CD4-positive, alpha-beta T cell treated with Interleukin-2 at 100 ng/mL for 4 hours (primary cell): ENCODE data around the gene OR51A7.
"Not testable (repeated sequence)": the region's sequence is repeated elsewhere in the genome, so short reads cannot be mapped to it uniquely, and the experiment has no call there.

ENCODE experiments used
- DNase-seq: peaks from one replicate; pipeline ENCODE4 v3.0.0-alpha.2; 2020; ENCODE audit warnings: low spot score

The OR51A7 gene, protein sequence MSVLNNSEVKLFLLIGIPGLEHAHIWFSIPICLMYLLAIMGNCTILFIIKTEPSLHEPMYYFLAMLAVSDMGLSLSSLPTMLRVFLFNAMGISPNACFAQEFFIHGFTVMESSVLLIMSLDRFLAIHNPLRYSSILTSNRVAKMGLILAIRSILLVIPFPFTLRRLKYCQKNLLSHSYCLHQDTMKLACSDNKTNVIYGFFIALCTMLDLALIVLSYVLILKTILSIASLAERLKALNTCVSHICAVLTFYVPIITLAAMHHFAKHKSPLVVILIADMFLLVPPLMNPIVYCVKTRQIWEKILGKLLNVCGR

DNA sequence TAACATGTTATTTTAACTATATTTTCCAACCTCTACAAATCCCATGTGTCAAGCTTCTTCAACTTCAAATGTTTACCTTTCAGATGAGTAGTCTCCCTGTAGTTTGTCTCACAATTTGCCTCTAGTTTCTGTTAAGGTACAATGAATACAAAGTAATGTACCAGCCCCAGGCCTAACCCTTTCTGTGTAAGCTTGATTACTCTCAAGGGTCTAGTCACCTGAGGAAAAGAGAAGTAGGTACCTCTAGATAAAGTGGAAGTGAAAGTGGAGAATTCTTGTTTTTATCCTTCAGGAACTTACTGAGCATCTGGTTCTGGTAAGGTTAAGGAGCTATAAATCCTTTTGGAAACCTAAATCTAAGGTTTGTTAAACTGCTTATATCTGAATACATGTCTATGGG is at the start of gene OR51A7:
Gene OR51A7, plus strand, starts transcription at position 300 of the 400 bp plus-strand sequence. CDS start 3,587 bp downstream, outside the sequence.
- no peak for DNase-seq

DNA sequence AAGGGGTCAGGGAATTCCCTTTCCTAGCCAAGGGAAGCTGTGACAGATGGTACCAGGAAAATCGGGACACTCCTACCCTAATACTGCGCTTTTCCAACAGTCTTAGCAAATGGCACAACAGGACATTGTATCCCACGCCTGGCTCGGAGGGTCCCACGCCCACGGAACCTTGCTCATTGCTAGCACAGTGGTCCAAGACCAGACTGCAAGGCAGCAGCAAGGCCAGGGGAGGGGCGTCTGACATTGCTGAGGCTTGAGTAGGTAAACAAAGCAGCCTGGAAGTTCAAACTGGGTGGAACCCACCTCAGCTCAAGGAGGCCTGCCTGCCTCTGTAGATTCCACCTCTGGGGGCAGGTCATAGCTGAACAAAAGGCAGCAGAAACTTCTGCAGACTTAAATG is 49.3 kb upstream of the OR51A7 start:
- not testable (repeated sequence) for DNase-seq

DNA sequence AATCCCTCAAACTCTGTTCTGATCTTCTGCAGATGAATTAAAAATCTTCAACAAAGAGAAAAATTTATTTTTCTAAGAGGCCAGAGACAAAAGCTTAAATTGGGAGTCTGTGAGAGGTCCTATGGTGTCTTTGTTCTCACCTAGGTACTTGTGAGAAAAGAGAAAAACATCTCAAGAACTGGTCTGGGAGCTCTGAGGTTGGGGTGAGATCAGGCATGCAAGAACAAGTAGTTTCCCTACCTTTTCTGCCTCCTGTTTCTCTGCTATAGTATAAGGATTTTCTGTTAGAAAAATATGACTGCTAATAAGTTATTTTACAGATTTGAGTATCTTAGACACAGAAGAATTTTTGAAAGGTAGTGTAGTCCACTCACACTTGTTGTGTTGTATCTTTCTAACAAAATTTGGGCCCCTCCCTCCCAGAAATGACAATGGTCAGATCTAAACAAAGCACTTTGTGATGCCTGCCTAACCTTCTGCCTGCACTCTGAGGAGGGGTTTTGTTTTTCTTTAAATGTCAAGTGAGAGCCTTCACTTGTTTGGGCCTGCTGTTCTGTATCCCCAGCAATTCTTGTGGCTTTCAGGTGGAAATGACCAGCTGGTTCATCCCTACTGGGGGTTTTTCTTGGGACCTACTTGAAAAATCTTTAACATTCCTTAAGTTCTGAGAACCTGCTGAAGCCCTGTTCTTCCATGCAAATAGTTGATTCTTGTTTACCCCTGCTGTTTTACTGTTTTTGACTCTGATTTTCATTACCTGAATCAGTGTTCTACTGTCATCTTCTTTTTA is 40.9 kb upstream of the OR51A7 start:
- no peak for DNase-seq

DNA sequence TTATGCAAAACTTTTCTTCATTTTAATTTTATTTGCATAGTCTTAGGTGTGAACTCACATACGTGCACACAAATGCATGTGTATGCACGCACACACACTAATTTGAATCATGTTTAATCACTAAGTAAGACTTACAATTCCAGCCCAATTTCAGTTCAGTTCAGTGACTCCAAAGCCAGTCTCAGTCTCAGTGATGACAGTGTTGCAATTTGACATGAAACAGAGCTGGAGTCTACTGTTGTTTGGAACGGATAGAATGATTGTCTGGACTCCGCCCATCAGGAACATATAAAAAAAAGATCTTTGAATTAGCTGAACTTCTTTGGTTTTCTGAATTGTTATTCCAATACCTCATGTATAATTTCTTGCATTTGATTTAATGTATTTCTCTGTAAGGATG is 39.7 kb upstream of the OR51A7 start:
- DNase-seq, result no peak

DNA sequence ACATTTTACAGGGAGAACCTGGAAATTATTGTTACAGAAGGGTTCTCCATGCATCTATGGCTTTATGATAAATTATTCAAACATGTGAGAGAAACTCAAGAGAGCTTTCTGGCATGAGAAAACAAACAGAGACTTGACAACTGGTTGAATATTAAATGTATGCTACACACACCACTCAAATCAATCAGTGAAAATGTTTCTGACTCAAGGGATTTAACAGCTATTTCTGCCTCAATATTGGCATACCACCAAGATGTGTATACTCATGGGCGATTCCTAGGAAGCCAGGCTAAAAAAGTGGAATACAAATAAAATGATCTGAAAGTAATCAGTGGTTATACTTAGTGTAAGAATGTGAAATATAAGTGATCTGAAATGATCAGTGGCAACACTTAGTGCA is 37.7 kb upstream of the OR51A7 start:
- no peak for DNase-seq

DNA sequence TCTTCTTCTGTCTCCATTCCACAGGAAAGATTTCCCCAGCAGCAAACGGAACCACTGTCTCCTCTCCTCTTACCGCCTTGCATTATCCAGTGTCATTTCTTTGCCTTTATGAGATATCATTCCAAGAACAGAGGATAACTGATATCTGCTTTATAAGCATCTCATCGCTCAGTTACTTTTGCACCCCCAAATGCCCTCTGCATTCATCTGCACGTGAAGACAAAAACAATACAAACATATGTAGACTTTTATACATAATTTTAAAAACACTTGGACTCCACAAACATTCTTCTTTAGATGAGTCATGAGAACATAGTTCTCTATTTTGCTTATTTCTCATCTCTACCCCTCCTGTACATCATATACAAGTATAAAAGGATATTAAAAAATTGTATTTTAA is 22.4 kb upstream of the OR51A7 start:
- DNase-seq, result no peak

DNA sequence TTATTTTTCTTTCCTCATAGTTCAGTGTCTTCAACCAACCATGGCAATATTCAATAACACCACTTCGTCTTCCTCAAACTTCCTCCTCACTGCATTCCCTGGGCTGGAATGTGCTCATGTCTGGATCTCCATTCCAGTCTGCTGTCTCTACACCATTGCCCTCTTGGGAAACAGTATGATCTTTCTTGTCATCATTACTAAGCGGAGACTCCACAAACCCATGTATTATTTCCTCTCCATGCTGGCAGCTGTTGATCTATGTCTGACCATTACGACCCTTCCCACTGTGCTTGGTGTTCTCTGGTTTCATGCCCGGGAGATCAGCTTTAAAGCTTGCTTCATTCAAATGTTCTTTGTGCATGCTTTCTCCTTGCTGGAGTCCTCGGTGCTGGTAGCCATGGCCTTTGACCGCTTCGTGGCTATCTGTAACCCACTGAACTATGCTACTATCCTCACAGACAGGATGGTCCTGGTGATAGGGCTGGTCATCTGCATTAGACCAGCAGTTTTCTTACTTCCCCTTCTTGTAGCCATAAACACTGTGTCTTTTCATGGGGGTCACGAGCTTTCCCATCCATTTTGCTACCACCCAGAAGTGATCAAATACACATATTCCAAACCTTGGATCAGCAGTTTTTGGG is 21.6 kb upstream of the OR51A7 start, which contains the start of gene OR51T1:
Gene OR51T1, plus strand, starts transcription at position 41 of the 641 bp plus-strand sequence. Its CDS starts 0 bp downstream, at position 41.
- no peak for DNase-seq

DNA sequence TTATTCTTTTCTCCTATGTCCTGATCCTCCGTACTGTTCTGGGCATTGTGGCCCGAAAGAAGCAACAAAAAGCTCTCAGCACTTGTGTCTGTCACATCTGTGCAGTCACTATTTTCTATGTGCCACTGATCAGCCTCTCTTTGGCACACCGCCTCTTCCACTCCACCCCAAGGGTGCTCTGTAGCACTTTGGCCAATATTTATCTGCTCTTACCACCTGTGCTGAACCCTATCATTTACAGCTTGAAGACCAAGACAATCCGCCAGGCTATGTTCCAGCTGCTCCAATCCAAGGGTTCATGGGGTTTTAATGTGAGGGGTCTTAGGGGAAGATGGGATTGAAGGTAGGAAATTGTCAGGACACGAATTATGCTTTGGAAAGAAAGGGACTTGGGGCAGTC is 21.0 kb upstream of the OR51A7 start:
- no peak for DNase-seq

DNA sequence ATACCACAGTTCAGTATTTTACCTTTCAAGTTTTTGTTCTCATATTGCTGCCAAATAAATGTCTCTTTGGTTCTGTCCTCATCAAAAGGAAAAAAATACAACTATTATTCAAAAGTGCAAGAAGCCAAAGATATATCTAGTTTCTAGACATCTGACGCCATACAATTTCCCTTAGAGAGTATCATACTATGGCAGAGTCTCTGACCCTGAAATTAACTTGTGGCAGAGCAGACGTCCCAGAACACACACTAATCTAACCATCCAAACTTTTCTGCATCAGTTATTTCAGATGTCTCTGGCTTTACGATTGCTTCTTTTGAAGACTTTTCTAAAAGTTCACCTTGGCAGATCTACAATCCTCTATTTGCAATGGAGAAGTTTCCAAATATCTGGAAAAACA is 19.2 kb upstream of the OR51A7 start:
- DNase-seq, result no peak

DNA sequence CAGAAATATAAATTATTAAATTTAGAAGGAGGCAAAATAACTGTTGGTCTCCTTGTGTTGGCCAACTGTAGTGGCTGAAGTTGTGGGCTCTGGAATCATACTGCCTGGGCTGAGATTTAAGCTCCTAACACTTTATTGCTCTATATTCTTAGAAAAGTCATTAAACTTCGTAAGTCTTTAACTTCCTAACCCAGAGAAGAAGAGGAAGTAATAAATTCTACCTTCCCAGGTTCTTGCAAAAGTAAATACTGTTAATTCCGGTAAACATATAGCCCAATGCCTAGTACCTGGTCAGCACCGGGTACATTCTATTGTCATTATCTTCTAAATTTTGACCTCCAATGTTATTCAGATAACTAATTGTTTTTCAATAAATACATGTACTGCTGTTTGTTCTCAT is 17.4 kb upstream of the OR51A7 start:
- no peak for DNase-seq

DNA sequence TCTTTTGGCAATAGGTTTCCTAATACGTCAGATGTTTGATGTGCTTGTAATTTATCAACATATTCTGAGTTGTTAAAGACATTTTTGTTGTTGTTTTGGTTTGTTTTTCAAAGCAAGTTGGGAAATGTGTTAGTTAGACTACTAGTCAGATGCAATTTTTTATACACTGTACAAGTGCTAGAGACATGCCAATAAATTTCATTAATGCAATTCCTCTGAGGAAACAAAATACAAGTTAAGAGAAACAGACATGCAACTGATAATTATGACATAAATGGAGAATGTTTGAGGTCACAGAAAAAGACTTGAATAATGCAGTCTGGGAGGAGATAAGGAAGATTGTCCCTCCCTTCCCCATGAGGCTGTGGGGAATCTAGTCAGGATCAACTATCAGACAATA is 16.0 kb upstream of the OR51A7 start:
- DNase-seq, result no peak

DNA sequence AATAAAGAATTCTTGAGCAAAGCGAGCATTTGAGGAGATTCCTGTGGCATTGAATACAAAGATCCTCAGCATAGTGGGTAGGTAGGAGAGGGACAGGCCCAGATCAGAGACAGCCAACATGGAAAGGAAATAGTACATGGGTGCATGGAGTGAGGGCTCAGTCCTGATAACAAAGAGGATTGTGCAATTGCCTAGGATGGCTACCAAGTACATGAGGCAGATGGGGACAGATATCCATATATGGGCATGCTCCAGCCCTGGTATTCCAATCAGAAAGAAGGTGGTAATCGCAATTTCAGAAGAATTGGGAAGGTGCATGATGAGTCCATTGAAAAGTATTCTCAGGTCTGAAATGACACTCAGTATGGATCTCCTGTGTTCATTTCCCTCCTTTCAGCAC is 13.3 kb upstream of the OR51A7 start:
- DNase-seq, result no peak

DNA sequence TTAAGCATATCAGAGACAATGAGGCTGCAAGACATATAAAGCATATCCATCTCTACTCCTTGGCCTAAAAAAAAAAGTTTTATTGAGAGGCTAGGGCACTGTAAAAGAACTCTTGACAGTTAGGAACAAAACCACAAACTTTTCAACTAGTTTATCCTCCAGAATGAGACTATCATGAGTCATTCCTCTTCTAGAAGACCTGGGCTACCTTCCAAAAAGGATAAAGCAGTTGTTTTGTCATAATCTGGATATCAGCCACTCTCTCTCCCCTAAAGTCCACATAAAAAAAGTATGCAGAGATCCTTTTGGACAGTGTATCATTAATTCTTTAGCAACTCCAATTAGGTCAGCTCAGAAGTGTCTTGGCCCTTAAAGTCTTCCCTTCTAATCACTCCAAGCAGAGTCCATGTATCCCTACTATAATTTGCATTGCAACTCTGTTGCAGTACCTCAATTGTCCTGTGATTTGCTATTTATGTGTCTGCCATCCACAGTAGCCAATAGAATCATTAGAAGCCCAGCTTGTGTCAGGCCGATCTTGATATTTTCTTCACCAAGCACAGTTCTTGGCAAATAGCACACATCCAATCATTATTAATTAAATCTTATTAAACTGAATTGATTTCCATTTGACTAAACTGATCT is 11.5 kb upstream of the OR51A7 start:
- no peak for DNase-seq

DNA sequence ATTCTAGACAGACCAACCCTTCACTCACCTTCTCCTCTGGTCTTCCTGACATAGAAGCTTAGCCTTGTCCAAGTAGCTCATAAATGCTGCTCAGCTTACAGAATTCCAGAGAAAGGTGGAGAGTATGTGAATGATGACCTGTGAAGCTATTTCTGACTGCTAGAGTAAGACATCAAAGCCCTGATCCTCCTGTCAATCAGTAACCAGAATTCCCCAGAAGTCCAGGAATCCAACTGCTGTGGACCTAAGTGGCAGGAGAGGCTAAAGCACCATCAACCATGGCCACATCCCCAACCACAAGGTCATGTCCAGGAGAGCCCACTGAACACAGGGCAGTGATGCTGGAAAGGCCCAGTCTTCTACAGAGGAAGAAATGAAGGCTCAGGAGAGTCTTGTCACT is 13.0 kb downstream of the OR51A7 start:
- no peak for DNase-seq

DNA sequence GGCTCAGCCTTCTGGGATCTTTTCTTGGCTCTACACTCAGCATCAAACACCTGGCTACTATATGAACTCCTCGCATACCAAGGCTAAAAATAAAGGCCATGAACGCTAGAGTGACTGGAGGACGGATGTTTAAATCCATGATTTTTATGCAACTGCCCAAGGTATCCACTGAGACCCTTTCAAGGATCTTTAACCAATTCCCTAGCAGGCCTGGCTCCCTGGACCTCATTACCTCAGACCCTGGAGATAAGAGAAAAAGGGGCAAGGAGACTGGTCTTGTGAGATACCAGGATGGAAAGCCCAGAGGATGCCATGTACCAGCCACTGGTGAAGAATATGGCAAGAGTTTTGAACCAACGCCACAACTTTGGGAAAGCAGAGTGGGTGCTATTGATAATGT is 15.7 kb downstream of the OR51A7 start, which contains the start of gene OR51G2:
Gene OR51G2, minus strand, starts transcription at position 101 of the 400 bp plus-strand sequence. CDS start 3,687 bp downstream, outside the sequence.
- DNase-seq, result no peak

DNA sequence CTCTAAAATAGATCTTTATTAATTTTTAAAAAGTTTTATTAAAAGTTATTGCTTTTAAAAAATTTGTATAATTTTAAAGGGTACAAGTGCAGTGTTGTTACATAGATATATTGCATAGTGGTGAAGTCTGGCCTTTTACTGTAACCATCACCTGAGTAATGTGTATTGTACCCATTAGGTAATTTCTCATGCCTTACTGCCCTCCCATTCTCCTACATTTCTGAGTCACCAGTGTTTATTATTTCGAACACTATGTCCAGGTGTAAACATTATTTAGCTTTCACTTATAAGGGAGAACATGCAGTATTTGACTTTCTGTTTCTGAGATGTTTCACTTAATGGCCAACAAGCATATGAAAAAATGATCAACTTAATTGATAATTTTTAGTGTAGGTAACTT is 18.2 kb downstream of the OR51A7 start:
- no peak for DNase-seq

DNA sequence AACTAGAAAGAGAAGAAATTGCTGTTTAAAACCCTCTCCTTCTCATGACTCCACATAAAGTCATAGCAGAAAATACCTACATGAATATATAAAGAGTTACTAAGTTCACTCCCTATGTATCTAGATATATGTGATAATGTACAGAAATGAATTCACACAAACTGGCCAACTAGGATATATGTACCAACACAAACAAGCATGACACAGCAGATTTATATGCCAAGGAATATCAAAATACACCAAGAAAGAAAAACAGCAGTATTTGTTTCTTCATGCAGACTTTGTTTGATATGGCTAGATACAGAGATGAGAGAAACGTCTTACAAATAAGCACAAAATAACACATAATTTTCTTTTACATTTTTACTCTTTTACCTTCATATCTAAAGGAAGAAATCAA is 18.7 kb downstream of the OR51A7 start:
- DNase-seq, result no peak

DNA sequence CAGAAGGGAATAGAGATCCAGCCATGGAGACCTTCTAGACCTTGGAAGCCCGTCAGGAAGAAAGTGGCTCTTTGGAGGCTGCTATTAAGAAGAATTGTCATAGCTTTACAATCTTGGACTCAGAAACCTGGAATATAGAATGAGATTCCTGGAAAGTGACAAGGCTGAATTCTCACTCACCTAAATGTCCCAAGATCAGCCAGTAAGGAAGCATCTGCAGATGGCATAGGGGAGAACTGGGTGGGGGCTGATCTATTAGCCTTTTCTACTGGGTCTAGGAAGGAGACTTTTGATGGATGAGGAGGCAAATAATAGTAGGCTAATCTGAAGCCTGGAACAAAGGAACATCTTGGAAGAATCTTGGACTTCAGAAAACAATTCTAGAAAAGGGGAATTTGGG is 20.7 kb downstream of the OR51A7 start, which contains the start of gene OR51G1:
Gene OR51G1, minus strand, starts transcription at position 101 of the 400 bp plus-strand sequence. Its CDS starts 0 bp downstream, at position 101.
- no peak for DNase-seq

DNA sequence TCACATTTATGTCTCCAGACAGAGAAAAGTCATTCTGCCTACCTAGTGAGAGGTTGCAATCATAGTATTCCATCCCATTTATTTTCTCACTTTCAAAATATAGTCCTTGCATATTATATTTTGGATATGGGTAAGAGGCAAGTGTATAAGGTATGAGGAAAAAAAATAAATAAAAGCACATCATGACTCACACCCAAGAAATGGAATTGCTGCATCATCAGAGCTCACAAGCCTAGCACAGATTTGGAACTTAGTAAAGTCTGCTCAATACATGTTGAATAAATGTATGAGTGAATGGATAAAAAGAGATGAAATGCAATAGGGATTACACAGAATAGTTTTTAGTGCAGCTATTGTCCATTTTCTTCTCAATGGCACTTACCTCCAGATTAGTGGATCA is 23.0 kb downstream of the OR51A7 start:
- DNase-seq, result no peak

DNA sequence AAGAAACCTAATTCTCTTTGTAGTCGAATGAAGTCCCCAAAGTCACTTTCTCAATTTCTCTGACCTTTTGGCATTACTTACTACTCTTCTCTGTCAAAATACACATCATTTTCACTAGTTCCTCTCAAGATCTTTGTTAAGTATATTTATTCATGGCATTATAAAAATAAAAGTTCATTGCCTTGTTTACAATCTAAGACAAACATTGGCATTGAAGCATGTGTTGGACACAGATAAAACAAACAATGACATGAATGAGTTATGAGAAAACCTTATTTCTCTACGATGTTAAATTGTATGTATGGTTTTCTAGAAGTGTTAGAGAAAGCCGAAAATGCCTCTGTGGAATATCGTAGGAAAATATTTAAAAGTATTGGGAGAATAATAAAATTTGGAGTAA is 29.2 kb downstream of the OR51A7 start:
- no peak for DNase-seq

DNA sequence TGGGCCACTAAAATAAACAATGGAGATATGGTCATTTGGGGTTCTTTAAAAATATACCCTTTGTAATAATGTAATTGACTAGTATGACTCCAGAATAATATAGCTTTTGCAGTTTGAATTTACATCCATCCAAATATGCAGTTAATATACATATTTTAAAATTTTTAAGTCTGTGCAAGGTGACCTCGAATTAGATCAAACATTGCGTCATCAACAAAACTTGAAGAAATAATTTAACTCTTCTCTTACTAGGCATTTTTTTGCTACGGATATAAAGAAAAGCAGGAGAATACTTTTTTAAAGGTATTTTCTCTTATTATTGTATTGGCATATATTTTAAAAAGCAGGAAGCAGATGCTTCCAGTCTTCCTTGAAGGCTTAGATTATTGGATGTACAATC is 33.2 kb downstream of the OR51A7 start:
- DNase-seq, result no peak

DNA sequence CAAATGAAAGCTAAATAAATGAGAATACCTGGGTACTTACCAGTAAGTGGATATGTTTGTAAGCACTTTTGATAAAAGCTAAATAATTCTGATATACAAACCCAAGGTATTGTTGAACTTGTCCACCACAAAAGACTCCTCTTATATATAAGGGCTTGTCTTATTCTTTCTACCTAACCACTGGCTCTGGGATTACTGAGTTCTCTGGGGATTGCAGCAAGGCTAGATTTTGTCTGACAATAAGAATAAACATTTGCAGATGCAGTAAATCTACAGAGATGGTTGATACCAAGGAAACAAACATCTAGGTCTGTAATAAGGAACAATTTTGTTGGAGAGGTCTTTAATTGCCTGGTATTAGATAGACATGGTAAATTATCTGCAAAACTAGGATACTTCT is 43.9 kb downstream of the OR51A7 start, which contains the start of gene OR51A4:
Gene OR51A4, minus strand, starts transcription at position 101 of the 400 bp plus-strand sequence. CDS start 505 bp downstream, outside the sequence.
- DNase-seq, result no peak
